Esophagus (tissue), 2 donors: ENCODE data around the gene NANOGP8. TPM values are rescaled to one million over a fixed set of nuclear protein-coding genes. Genes with fewer than 3 reads are reported as not detected.
"Not testable (repeated sequence)": the region's sequence is repeated elsewhere in the genome, so short reads cannot be mapped to it uniquely, and the experiment has no call there.

Source experiments
- H3K27ac ChIP-seq, 2 donors: one replicate each; pipeline ENCODE4 v1.5.1; 2013; ENCODE audit warnings: low read depth in 2 of 2, mild to moderate bottlenecking in 2 of 2, inconsistent platforms in 1 of 2, low read length in 1 of 2, moderate library complexity in 1 of 2
- H3K27me3 ChIP-seq, 2 donors: one replicate each; pipeline ENCODE4 v1.6.1; 2013; ENCODE audit warnings: low read length in 2 of 2, control low read depth in 1 of 2, mild to moderate bottlenecking in 1 of 2; ENCODE audit not compliant: insufficient read depth in 2 of 2, control insufficient read depth in 1 of 2
- H3K36me3 ChIP-seq, 2 donors: one replicate each; pipeline ENCODE4 v1.6.1; 2013; ENCODE audit warnings: low read length in 1 of 2; ENCODE audit not compliant: control insufficient read depth in 2 of 2, insufficient read depth in 2 of 2
- H3K4me1 ChIP-seq, 2 donors: one replicate each; pipeline ENCODE4 v1.6.1; 2013; ENCODE audit warnings: low read length in 1 of 2; ENCODE audit not compliant: control insufficient read depth in 2 of 2, insufficient read depth in 2 of 2
- H3K4me3 ChIP-seq, 2 donors: one replicate each; pipeline ENCODE4 v1.5.1; 2013; ENCODE audit warnings: low read length in 2 of 2, mild to moderate bottlenecking in 2 of 2, low read depth in 1 of 2, moderate library complexity in 1 of 2
- H3K9me3 ChIP-seq, 2 donors: one replicate each; pipeline ENCODE4 v1.6.1; 2013; ENCODE audit warnings: mild to moderate bottlenecking in 2 of 2, low read depth in 1 of 2, low read length in 1 of 2, moderate library complexity in 1 of 2; ENCODE audit not compliant: control insufficient read depth in 2 of 2, insufficient read depth in 1 of 2
- WGBS, 2 donors: extraction: QIAGEN DNeasy Blood & Tissue Kit; methylation state at CpG; one replicate each; pipeline ENCODE4 v1.1.7; 2013; 5-methylcytosine and 5-hydroxymethylcytosine counted together
- polyA plus RNA-seq, 2 donors: library from polyadenylated mRNA; stranded (reverse); fragments of 200-250 nt; gene quantifications; one replicate each; pipeline ENCODE4 v1.2.3, GENCODE V29; 2013
- donor health status: healthy with polysubstance abuse.
- donor health status: Bipolar disorder and iron deficiency.

Gene NANOGP8
- polyA plus RNA-seq, 2 donors: 0.16 TPM; not detected in 1

GRCh38 chr15:35082371-35083348 is 2.4 kb downstream of the NANOGP8 start:
- H3K27me3 ChIP-seq, H3K9me3 ChIP-seq, H3K4me3 ChIP-seq, H3K36me3 ChIP-seq, H3K4me1 ChIP-seq, H3K27ac ChIP-seq: not testable (repeated sequence)
- 94 to 95% methylated on average over 35 to 36 of the region's 36 CpGs for WGBS, 2 donors

GRCh38 chr15:35081626-35082365 is 3.3 kb downstream of the NANOGP8 start:
- H3K4me1 ChIP-seq, H3K27me3 ChIP-seq, H3K9me3 ChIP-seq, H3K36me3 ChIP-seq, H3K4me3 ChIP-seq, H3K27ac ChIP-seq: not testable (repeated sequence)
- 94 to 95% methylated on average over 43 to 45 of the region's 45 CpGs for WGBS, 2 donors

GRCh38 chr15:35080226-35080625 is 4.9 kb downstream of the NANOGP8 start:
- Histone ChIP-seq H3K9me3 (peaks cover 4 to 5% of the 10 kb centered on the region in 2 donors), H3K27ac (no peak overlapping the region), H3K4me1 (no peaks in the 10 kb centered on the region), H3K4me3 (no peak overlapping the region), H3K36me3 (no peaks in the 10 kb centered on the region), H3K27me3 (no peaks in the 10 kb centered on the region)
- 51 to 65% methylated on average over 2 of the region's 2 CpGs for WGBS, 2 donors

DNA sequence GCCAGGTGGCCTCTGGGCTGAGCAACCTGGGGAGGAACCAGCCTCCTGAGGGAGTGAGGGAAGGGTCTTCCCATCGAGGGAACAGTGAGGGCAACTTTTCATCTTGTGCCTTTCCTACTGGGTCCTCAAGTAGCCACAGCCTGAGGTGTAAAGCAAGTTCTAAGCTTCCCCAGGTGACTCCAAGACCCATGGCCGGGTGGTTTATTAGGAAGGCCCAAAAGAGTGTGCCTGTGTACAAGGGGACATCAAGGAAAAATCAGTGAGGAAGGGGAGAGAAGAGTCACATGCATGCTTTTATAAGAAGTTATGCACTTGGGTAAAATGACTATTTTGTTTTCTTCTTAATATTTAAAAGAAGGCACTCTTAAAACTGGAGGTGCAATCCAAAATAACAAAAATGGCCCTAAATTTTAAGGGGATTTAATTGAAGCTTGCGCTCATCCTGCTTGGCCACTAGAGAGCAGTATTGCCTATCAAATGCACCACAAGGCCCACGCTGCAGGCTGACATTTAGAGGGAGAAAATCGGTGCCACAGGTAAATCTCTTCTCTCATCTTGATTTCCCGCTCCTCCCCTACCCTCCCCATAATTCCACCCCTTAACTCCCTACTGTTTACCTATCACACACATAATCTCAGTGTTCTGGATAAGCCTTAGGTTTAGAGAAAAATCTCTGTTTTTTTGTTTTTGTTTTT is 6.7 kb downstream of the NANOGP8 start:
- Histone ChIP-seq H3K4me3 (no peak overlapping the region), H3K36me3 (no peaks in the 10 kb centered on the region), H3K4me1 (no peaks in the 10 kb centered on the region), H3K27ac (no peak overlapping the region), H3K9me3 (peaks cover 4 to 5% of the 10 kb centered on the region in 2 donors), H3K27me3 (no peaks in the 10 kb centered on the region)
- WGBS, 2 donors: 24 to 29% methylated on average over 6 of the region's 6 CpGs

DNA sequence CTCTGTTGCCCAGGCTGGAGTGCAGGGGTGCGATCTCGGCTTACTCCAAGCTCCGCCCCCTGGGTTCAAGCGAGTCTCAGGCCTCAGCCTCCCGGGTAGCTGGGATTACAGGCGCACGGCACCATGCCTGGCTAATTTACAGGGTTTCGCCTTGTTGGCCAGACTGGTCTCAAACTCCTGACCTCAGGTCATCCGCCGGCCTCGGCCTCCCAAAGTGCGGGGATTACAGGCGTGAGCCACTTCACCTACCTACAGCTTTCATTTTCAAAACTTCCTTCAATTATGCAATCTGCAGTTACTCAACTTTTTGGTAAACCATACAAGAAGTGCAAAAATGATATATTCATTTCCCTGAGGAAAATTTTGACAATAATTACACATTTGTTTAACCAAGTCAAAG is 14.0 kb downstream of the NANOGP8 start:
- no peaks in the 10 kb centered on the region for H3K9me3 ChIP-seq
- no peaks in the 10 kb centered on the region for H3K27me3 ChIP-seq
- 93 to 98% methylated on average over 13 of the region's 13 CpGs for WGBS, 2 donors
- no peaks in the 10 kb centered on the region for H3K4me1 ChIP-seq
- no peak overlapping the region for H3K4me3 ChIP-seq
- H3K36me3 ChIP-seq: no peaks in the 10 kb centered on the region
- H3K27ac ChIP-seq: no peak overlapping the region

DNA sequence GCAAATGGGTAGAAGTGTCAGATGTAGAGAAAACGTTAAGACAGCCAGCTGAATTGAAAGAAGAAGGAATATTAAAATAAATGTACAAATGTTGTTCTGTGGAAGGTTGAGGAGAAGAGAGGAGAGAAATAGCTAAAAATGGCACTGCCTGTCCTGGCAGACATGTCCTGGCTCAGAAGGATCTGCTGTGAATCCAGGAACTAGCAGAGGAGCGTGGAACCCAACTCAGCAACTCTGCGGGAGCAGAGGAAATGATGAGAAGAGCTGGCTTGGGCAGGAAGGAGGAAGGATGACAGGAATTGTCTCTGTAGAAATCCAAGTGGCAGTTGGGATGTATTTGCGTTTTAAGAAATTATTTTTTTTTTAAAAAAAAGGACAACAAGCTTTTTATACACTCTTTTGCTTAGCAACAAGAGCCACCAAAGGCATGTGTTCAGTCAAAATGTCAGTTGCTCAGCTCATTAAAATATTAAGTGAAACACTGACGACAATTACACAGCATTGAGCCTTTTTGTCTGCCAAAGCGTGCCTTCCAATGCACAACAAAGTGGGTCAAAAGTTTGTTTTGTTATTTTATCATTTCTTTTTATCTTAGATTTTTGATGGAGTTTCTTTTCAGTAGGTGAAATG is 16.1 kb downstream of the NANOGP8 start:
- Histone ChIP-seq H3K9me3 (no peaks in the 10 kb centered on the region), H3K27me3 (no peaks in the 10 kb centered on the region), H3K4me3 (no peak overlapping the region), H3K4me1 (no peaks in the 10 kb centered on the region), H3K36me3 (no peaks in the 10 kb centered on the region), H3K27ac (peak overlapping the region in 1 of 2 donors; percentile 16)
- 71% methylated on average over 6 of the region's 6 CpGs for WGBS, 2 donors

DNA sequence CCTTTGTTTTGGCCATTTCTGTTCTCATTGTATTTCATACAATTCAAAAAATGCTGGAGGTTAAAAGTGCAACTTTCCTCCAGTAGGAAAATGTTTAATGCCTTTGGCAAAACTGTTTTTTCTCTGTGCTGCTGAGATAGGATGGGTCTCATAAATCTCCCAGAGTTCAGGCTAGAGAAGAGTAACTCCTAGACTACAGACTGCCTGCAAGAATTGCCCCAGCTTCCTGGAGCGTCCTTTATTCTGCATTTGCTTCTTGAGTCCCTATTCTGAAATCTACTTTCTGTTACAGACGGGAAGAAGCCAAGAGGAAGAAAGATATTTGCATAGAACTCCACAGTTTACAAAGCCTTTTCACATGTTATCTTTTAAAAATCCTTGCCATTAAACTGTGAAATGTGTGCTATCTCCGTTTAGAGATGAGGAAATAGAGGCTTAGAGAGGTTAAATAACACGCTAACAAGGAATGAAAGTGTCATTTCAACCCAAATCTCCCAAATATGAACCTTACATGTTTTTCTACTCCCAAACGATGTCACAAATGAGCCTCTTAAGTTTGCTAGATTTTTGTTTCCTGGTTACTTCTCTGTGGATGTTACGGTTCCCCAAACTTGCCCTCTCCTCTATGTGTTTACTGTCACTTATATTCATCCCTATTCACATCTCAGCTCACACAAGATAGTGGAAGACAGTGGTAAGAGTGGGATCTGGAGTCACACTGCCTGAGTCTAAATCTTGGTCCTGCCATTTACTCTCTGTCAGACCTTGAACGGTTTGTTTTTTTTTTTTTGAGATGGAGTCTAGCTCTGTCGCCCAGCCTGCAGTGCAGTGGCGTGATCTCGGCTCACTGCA is 17.4 kb downstream of the NANOGP8 start:
- H3K27me3 ChIP-seq: no peaks in the 10 kb centered on the region
- H3K27ac ChIP-seq: no peak overlapping the region
- 54 to 59% methylated on average over 10 of the region's 10 CpGs for WGBS, 2 donors
- no peak overlapping the region for H3K4me3 ChIP-seq
- H3K36me3 ChIP-seq: no peaks in the 10 kb centered on the region
- H3K9me3 ChIP-seq: no peaks in the 10 kb centered on the region
- no peaks in the 10 kb centered on the region for H3K4me1 ChIP-seq

DNA sequence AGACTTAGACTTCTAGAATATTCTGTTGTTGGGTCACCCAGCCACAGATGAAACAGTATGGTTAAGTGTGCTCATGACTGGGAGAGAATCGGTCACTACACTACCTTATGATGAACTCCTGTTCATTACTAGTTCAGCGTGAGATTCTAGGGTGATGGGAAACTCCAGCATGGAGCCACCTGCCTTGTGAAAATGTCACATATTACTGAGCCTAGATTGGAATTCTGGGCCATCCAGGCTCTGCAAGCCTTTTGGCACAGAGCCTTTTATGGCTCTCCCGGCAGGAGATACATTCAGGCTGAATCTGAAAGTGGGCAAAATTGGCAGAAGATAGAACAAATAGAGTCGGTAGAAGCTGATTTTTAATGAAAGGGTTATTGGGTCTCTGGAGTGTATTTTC is 19.0 kb downstream of the NANOGP8 start:
- Histone ChIP-seq H3K36me3 (no peaks in the 10 kb centered on the region), H3K27ac (no peak overlapping the region), H3K4me3 (no peak overlapping the region), H3K4me1 (no peaks in the 10 kb centered on the region), H3K9me3 (no peaks in the 10 kb centered on the region), H3K27me3 (no peaks in the 10 kb centered on the region)
- WGBS, 2 donors: 88 to 90% methylated on average over 4 of the region's 4 CpGs
